ENCODE results near the gene CDK14.
A peak's percentile ranks its signal among the peaks of the same experiment; 100 is the strongest.

Gene CDK14

GRCh38 chr7:90595801-90596670, at the start of gene CDK14:
Gene CDK14, plus strand, starts transcription at chr7:90596321. Its CDS starts 307 bp downstream, at chr7:90596628.
- DNase-seq (ENCODE audit: low read depth in 2 of 2): peak; percentile 30 to 44

- DNase-seq (ENCODE audit: low read depth in 2 of 2): no peak
These were observed 45.1 kb upstream of the CDK14 start for GRCh38 chr7:90551036-90551435.

DNA sequence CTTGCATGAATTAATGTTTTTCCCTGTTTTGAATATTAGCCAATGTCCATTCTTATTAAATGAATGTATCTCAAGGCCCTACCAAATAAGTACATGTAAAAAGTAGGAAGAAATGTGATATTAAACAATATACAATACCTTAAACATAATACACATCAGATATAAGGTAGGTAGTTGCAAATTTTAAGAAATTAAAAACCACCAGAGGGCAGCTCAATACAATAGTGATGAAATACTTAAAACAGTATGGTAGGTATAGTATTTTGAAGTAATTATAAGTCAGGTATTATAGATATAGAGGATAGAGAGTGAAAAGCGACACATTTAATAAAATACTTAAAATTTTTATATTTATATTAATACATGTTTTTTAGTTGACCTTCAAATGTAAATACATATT, 43.6 kb upstream of the CDK14 start:
- DNase-seq (ENCODE audit: low read depth in 2 of 2): no peak

DNA sequence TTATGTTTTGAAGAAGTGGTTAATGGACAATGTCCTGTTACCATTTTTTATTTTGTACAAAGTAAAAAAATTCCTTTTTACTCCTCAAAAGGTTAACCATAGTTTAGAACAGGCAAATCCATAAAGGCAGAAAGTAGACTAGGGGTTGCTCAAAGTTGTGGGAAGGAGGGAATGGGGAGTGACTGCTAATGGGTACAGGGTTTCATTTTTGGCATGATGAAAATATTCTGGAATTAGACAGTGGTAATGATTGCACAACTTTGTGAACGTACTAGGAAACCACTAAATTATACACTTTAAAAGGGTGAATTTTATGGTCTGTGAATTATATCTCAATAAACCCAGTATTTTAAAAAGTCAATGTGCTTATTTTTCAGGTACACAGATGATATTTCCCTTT, 35.4 kb upstream of the CDK14 start:
- no peak for DNase-seq (ENCODE audit: low read depth in 2 of 2)

DNA sequence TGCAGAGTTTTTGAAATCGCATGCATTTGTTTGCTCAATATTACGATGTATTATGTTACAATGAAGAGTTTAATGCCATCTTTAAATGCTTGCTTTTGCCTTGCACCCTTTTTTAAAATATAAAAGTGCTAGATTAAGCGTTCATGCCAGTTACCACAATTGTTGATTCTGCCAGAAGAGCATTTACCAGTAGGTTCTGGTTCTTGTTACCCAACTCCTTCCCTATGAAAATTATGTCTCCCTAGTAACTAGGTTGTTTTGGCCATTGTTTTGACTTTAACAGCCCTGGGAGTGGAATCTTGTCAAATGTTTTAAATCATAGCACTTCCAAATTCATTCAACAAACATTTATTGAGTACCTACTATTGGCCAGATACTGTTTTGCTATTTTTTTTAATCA, 32.8 kb upstream of the CDK14 start:
- DNase-seq (ENCODE audit: low read depth in 2 of 2): no peak

DNA sequence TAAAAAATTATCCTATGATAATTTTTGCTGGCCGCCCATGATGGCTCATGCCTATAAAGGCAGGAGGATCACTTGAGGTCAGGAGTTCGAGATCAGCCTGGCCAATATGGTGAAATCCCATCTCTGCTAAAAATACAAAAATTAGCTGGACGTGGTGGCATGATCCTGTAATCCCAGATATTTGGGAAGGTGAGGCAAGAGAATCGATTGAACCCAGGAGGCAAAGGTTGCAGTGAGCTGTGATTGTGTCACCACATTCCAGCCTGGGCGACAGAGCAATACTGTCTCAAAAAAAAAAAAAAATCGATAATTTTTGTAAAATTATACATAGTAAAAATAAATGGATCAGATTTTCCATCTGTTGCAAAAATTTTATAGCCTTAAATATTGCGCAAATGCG, 31.7 kb upstream of the CDK14 start:
- no peak for DNase-seq (ENCODE audit: low read depth in 2 of 2)

DNA sequence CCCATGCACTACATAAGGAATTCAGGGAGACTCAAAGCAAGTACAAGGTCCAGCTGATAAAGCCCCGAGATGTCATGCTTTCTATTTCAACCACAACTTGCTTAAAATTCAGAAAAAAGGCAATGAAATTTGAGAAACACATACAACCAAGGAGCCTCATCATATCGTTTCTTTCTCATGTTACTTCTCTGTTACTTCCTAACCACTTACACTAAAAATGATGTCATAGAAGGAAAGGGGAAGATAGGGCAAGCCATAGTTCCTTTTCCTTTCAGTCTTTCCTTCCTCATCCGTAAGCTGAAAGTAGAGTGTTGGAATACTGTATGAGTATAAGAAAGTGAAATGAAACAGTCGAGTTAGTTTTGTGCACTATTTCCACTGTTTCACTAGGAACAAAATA, 27.9 kb upstream of the CDK14 start:
- no peak for DNase-seq (ENCODE audit: low read depth in 2 of 2)

GRCh38 chr7:90569368-90569767, 26.8 kb upstream of the CDK14 start:
- no peak for DNase-seq (ENCODE audit: low read depth in 2 of 2)

DNA sequence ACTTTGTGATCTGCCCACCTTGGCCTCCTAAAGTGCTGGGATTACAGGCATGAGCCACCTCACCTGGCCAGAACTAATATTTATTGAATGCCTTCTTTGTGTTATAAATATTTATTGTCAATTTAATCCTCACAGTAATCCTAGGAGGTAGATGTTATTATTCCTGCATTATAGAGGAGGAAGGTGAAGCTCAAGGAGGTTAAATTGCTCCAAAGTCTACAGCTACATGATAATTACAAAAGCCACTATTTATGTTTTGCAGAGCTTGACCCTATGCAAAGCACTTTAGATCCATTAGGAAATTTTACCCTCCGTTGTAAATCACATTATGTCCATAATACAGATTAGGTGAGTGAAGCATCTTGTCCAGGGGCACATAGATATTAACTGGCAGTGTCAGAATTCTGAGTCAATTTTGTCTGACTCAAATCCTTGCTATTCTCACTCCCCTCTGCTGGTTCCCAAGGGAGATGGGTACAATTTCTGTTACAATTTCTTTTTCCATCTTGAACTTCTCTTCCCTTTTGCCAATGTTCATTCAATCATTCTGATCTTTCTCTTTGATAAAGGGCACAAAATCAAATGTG, 25.7 kb upstream of the CDK14 start:
- no peak for DNase-seq (ENCODE audit: low read depth in 2 of 2)

DNA sequence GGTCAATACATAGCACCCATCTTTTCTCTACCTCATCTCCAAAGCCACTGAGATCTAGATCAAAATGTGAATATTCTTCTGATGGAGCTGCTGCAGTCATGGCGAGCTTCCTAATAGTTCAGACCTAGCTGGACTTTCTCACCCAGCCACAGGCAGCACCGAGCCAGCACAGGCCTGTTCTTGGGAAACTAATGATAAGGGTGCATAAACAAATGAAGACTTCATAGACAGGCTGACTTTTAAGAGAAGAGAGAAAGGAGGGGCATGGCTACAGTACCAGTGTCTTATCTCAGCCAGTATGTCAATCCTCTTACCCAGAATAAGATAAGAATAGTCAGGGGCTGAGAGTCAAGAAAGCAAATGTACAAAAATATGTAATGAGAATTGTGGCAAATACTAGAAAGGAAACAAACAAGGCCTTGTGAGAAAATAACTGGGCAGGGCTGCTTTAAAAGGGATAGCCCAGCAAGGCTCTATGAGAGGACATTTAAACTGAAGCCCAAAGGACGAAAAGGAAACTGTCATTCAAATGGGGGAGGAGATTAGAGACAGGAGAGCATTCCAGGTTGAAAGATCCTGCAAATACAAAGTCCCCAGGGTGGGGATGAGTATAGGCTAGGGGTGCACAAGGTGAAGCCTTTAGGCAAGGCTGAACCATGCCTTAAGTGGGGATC, 21.8 kb upstream of the CDK14 start:
- DNase-seq (ENCODE audit: low read depth in 2 of 2): no peak

DNA sequence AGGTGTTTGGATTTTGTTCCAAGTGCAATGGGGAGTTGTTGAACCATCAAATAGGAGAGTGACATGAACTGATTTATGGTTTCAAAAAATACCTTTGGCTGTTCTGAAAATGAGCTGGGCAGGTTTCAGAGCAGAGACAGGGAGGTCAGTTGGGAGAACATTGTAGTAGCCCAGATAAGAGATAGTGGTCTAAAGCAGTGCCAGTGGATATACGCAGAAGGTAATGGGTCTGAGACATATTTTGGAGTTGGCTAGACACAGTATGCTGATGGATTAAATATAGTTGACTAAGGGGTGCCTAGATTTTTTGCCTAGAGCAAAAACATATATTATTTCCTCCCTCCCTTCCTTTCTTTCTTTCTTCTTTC, 21.3 kb upstream of the CDK14 start:
- DNase-seq (ENCODE audit: low read depth in 2 of 2): no peak

GRCh38 chr7:90579181-90579688, 16.9 kb upstream of the CDK14 start:
- DNase-seq (ENCODE audit: low read depth in 2 of 2): no peak

DNA sequence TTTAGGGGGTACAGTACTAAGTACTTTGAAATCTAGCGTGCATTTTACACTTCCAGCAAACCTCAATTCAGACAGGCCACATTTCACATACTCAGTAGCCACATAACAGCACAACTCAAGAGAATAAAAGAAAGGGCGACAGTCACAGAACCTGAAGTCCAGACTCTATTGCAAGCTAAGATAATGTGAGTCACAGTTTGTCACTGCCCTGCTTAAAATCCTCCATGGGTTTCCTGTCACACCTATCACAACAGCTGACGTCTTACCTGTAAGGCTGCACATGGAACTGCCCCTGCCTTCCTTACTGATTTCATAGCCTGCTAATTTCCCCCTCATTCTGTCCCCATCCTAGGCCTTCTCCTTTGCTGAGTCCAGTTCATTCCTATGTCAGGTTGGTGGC, 16.1 kb upstream of the CDK14 start:
- DNase-seq (ENCODE audit: low read depth in 2 of 2): no peak

GRCh38 chr7:90582164-90582563, 14.0 kb upstream of the CDK14 start:
- DNase-seq (ENCODE audit: low read depth in 2 of 2): no peak

GRCh38 chr7:90584378-90584777, 11.7 kb upstream of the CDK14 start:
- no peak for DNase-seq (ENCODE audit: low read depth in 2 of 2)

DNA sequence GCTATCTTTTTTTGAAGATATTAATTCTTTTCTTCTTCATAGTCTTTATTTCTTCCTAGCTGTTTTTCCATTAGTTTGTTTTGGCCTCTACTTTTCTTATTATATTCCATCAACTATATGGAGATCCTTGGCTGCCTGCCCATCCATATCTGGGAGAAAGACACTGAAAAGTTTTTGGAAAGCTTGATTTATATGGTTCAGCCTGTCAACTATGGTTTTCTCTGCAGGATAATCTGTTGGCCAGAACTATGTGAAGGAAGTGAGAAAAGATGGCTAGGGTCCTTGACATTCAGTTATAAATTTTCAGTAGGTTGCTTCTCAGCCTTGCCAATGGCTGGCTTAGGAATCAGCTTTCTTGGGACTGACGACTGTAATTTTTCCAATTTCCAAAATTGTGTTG, 10.0 kb upstream of the CDK14 start:
- no peak for DNase-seq (ENCODE audit: low read depth in 2 of 2)

DNA sequence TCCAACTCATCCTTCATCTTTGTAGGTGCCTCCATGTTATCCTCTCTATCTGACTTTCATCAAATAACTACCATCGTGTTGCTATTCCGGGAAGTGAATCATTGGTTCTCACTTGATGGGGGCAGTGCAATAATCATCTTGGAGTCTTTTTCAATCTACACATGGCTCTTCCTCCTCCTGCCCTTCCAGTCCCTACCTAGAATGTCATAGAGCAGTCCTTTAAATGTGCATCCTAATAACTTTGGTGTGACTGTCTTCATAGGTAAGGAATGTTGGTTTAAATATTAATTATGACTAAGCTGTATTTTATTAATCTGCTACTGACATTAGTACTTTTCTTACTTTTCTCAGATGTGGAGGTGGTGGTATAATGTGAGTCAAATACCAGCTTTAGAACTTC, 8.4 kb upstream of the CDK14 start:
- no peak for DNase-seq (ENCODE audit: low read depth in 2 of 2)

- DNase-seq (ENCODE audit: low read depth in 2 of 2): no peak
These were observed 4.1 kb upstream of the CDK14 start for GRCh38 chr7:90592033-90592432.

- DNase-seq (ENCODE audit: low read depth in 2 of 2): no peak
These were observed 2.9 kb upstream of the CDK14 start for GRCh38 chr7:90593205-90593604.

GRCh38 chr7:90594751-90595317, 1.3 kb upstream of the CDK14 start:
- DNase-seq (ENCODE audit: low read depth in 2 of 2): no peak

DNA sequence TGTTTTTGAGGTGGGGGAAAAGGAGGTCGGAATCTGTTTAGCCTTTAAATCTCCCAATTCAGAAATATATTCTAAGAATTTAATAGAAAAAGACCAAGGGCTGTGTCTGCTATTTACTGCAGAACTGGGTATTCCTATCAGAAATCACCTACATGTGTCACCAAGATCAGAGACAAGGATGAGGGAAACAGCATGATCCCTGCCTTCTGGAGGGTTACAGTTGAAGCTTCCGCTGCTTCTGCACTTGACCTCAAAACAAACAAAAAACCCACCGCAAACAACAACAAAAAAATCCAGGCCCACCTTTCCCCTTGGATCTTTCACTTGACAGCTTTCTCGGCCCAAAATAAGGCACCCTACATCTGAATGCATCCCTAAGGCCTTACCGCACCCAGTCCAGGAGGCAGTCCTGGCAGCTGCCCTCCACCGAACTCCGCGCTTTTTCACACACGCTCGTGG, 750 bp upstream of the CDK14 start:
- no peak for DNase-seq (ENCODE audit: low read depth in 2 of 2)
